HepG2 (cell line): ENCODE results near the gene VPS37D. TPM values are rescaled to one million over a fixed set of nuclear protein-coding genes. Genes with fewer than 3 reads are reported as not detected.

Source experiments
- ATAC-seq: fragments of 200-7000 bp; cut with Tn5 transposase; 3 replicates; pipeline ENCODE4 v1.9.1; 2020; ENCODE audit warnings: mild to moderate bottlenecking, moderate library complexity
- BruUV-seq: library from RNA; stranded (reverse); fragments of 400-500 nt; replicated peaks from 2 replicates; lab custom pipeline; 2021; lab: Mats Ljungman, UMichigan
- CTCF ChIA-PET: fragments of 300-600 bp; formaldehyde crosslinking; extraction: SDS; loops from one replicate; lab custom pipeline; 2021; ENCODE audit warnings: low total read pairs, inconsistent platforms, low intra/inter-chr PET ratio; lab: Yijun Ruan, JAX
- POLR2A ChIA-PET: fragments of 350-600 bp; sonication (Branson Sonifier 250); formaldehyde crosslinking; loops from one replicate; lab custom pipeline; 2020; ENCODE audit warnings: antibody characterized with exemption, inconsistent platforms; lab: Yijun Ruan, JAX
- DNase-seq: peaks from one replicate; pipeline ENCODE4 v3.0.0-alpha.2; 2015; ENCODE audit warnings: low spot score
- FAIRE-seq: peaks from 3 replicates; lab custom pipeline; 2011; peaks lifted over from hg19 to GRCh38; lab: Jason Lieb, UNC
- H2AFZ ChIP-seq: one replicate; pipeline ENCODE4 v1.6.1; 2011; ENCODE audit warnings: low read length, inconsistent platforms
- H3K27ac ChIP-seq: fragments of 300-600 bp; 3 replicates; pipeline ENCODE4 v1.8.0; 2011; ENCODE audit warnings: mixed run types, mild to moderate bottlenecking, mixed read lengths, low read length, inconsistent platforms; ENCODE audit not compliant: insufficient read depth; ENCODE audit errors: extremely low read length
- H3K27me3 ChIP-seq, 2 experiments: fragments of 200-600 bp in 1 of 2; 2 replicates in 1 of 2; 3 replicates in 1 of 2; pipeline versions ENCODE4 v1.6.0 to v1.8.0; 2011; ENCODE audit warnings: low read length in 2 of 2, mild to moderate bottlenecking in 2 of 2, moderate library complexity in 2 of 2, inconsistent platforms in 1 of 2; ENCODE audit not compliant: insufficient read depth in 2 of 2, control insufficient read depth in 1 of 2
- H3K36me3 ChIP-seq, 2 experiments: fragments of 200-600 bp in 1 of 2; replicated peaks in 1 of 2; 2 replicates in 1 of 2; 3 replicates in 1 of 2; pipeline versions ENCODE4 v1.5.1 to v1.8.0; 2011; ENCODE audit warnings: low read length in 2 of 2, inconsistent platforms in 1 of 2; ENCODE audit not compliant: insufficient read depth in 2 of 2, control insufficient read depth in 1 of 2
- H3K4me1 ChIP-seq: 2 replicates; pipeline ENCODE4 v1.5.1; 2012; ENCODE audit warnings: low read length, inconsistent platforms; ENCODE audit not compliant: insufficient read depth
- H3K4me2 ChIP-seq: 2 replicates; pipeline ENCODE4 v1.6.0; 2011; ENCODE audit warnings: low read depth, low read length, inconsistent platforms
- H3K4me3 ChIP-seq, 3 experiments: fragments of 200-600 bp in 1 of 3; sonication (generic), shearing (Covaris generic) in 1 of 3; replicated peaks in 1 of 3; 2 replicates each; pipeline ENCODE4 v1.5.1; 2011 to 2016; ENCODE audit warnings: low read length in 3 of 3, inconsistent platforms in 2 of 3, low read depth in 2 of 3, mild to moderate bottlenecking in 2 of 3, control low read depth in 1 of 3, mixed read lengths in 1 of 3; ENCODE audit not compliant: insufficient read depth in 1 of 3
- H3K79me2 ChIP-seq: one replicate; pipeline ENCODE4 v1.6.1; 2011; ENCODE audit warnings: low read length, inconsistent platforms; ENCODE audit not compliant: insufficient read depth
- H3K9ac ChIP-seq: 2 replicates; pipeline ENCODE4 v1.6.0; 2011; ENCODE audit warnings: mild to moderate bottlenecking, low read depth, low read length, inconsistent platforms; ENCODE audit not compliant: insufficient read depth
- H3K9me3 ChIP-seq: 2 replicates; pipeline ENCODE4 v1.5.1; 2012; ENCODE audit warnings: mild to moderate bottlenecking, low read length
- H4K20me1 ChIP-seq: 2 replicates; pipeline ENCODE4 v1.6.0; 2011; ENCODE audit warnings: inconsistent platforms, mild to moderate bottlenecking, low read length, moderate library complexity; ENCODE audit not compliant: insufficient read depth
- CHD2 ChIP-seq: IDR thresholded peaks from 2 replicates; pipeline ENCODE4 v1.6.1; 2011; ENCODE audit warnings: low read depth, low read length, improper control_type of control experiment
- FOSL2 ChIP-seq: sonication (generic); formaldehyde crosslinking; IDR thresholded peaks from 2 replicates; pipeline ENCODE4 v1.4.0; 2020; ENCODE audit warnings: missing genetic modification reagents
- HOXA9 ChIP-seq: sonication (generic); formaldehyde crosslinking; IDR thresholded peaks from 2 replicates; pipeline ENCODE4 v1.8.1; 2022; ENCODE audit warnings: missing genetic modification reagents, mild to moderate bottlenecking, moderate library complexity, borderline replicate concordance
- RAD51 ChIP-seq: fragments of 450-650 bp; IDR thresholded peaks from 2 replicates; pipeline ENCODE4 v1.6.1; 2016; ENCODE audit warnings: borderline replicate concordance
- ZNF280D ChIP-seq: sonication (generic); formaldehyde crosslinking; IDR thresholded peaks from 2 replicates; pipeline ENCODE4 v1.5.1; 2020; ENCODE audit warnings: mild to moderate bottlenecking, missing genetic modification reagents
- ZNF580 ChIP-seq: IDR thresholded peaks from 2 replicates; pipeline ENCODE4 v1.6.1; 2016; ENCODE audit warnings: low read depth, borderline replicate concordance
- ZSCAN21 ChIP-seq: sonication (generic); formaldehyde crosslinking; IDR thresholded peaks from 2 replicates; pipeline ENCODE4 v1.8.0; 2022; ENCODE audit warnings: mild to moderate bottlenecking, missing genetic modification reagents, moderate library complexity, borderline replicate concordance
- WGBS: methylation state at CpG from one replicate; pipeline ENCODE4 v1.1.6; 2017; ENCODE audit warnings: low lambda C conversion rate; 5-methylcytosine and 5-hydroxymethylcytosine counted together
- in situ Hi-C: cut with HindIII; loops from 2 replicates; pipeline ENCODE4 v1.10.0; 2017; ENCODE audit warnings: low pct_unique_long_range_greater_than_20kb; ENCODE audit not compliant: extremely low pct_ligation_motif_present
- intact Hi-C: fragments of 100-400 bp; cut with micrococcal nuclease; formaldehyde crosslinking; loops from one replicate; pipeline ENCODE4 v1.10.0; 2022; ENCODE audit not compliant: unreplicated experiment
- polyA plus RNA-seq, 8 experiments: library from polyadenylated mRNA; depleted of rRNA in 3 of 8; stranded (reverse) in 7 of 8; unstranded in 1 of 8; fragments of >200 nt; fragmentation: Illumina TruSeq in 4 of 8; extraction: Trizol in 4 of 8; gene quantifications; 2 replicates each; pipeline versions ENCODE4 v1.2.1 to v1.2.3, GENCODE V29; 2011 to 2016; ENCODE audit warnings: low read depth in 4 of 8, missing spikeins in 1 of 8, mixed read lengths in 1 of 8; ENCODE audit not compliant: insufficient read depth in 1 of 8
- total RNA-seq, 5 experiments: library from RNA; depleted of rRNA; stranded (reverse); fragments of >200 nt; fragmentation: Illumina TruSeq; extraction: Trizol; gene quantifications; 2 replicates each; pipeline ENCODE4 v1.2.3, GENCODE V29; 2016; ENCODE audit warnings: low read depth in 1 of 5

The VPS37D gene
- total and polyA plus RNA-seq, 2 of the 13 experiments (the other 11 are each of a cell fraction or from before 2014, with no cell fraction given), result 3.8 to 6.3 TPM

GRCh38 chr7:73635428-73636200, 32.0 kb upstream of the VPS37D start (continued):
- TF ChIP-seq ZNF280D, result no peak
- TF ChIP-seq RAD51, result no peak

- no TSS peak for BruUV-seq
- no peaks in the 10 kb centered on the region for H3K36me3 ChIP-seq
- no peak overlapping the region for H3K27ac ChIP-seq
- no peak overlapping the region for H3K4me2 ChIP-seq
- H3K4me1 ChIP-seq, result no peaks in the 10 kb centered on the region
- ATAC-seq (no peak), DNase-seq (no peak), FAIRE-seq (no peak)
- H4K20me1 ChIP-seq, result no peaks in the 10 kb centered on the region
- no peaks in the 10 kb centered on the region for H3K27me3 ChIP-seq
- peaks cover 12% of the 10 kb centered on the region for H3K9me3 ChIP-seq
- WGBS, result 65% methylated on average over 3 of the region's 3 CpGs
- POLR2A ChIA-PET, result no interaction called here
- H3K4me3 ChIP-seq, result no peak overlapping the region
- in situ Hi-C loops, result no loop called here
- H3K79me2 ChIP-seq, result no peaks in the 10 kb centered on the region
- no peak for TF ChIP-seq ZNF580 (CRISPR knock-in tag)
- no peak for TF ChIP-seq CHD2
- no peak for TF ChIP-seq HOXA9 (CRISPR knock-in tag)
- no peak for TF ChIP-seq FOSL2 (CRISPR knock-in tag)
- TF ChIP-seq ZSCAN21 (CRISPR knock-in tag), result no peak
- TF ChIP-seq, all 625 proteins: peak for 0
- Histone ChIP-seq H2AFZ (no peak overlapping the region), H3K9ac (no peak overlapping the region)
- CTCF ChIA-PET, result no interaction called here
- intact Hi-C loops, result no loop called here
Observed at GRCh38 chr7:73638911-73639310, 28.7 kb upstream of the VPS37D start.
